Measurements from ENCODE around the gene RASSF4.

The RASSF4 gene

DNA sequence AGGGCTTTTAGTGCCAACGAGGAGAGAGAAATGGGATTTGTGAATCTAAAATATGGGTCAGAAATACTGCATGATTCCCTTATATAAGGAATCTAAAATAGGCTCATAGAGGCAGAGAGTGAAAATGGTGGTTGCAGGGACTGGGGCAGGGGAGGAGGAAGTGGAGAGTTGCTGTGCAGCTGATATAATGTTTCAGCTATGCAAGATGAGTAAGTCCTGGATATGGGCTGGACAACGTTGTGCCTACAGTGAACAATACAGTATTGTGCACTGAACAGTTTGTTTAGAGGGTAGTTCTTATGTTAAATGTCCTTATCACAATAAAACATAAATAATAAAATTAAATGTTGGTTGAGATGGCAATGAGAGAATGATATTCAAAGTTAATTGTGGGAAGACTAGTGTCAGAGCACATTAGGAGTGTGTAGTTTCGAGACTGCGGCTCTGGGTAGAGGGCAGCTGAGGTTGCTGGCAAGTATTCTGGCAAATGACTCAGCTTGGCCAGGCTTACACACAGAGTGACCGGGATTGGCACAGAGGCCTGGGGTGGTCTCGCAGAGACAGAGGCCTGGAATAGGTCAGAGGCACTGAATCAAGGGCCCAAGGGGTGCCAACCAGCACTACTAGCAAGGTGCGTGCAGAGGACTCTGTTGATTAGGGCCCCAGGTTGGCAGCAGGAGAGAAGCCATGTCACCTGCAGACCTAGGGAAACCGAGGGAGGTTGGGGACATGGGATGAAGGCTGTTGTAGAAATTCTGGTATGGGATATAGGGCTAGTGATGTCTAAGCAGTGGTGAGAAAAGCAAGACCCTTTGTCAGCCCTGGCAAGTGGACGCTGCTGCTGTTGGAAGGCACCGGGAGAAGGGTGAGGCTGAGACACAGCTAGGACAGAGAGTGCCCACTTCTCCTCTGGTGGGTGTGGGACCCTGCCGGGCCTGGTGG lies 21.8 kb downstream of the RASSF4 start:
- H3K4me3 ChIP-seq = no peak overlapping the region
- H3K27ac ChIP-seq = peak overlapping the region in 19 of 21 experiments; percentile 2 to 89 (median 67)

DNA sequence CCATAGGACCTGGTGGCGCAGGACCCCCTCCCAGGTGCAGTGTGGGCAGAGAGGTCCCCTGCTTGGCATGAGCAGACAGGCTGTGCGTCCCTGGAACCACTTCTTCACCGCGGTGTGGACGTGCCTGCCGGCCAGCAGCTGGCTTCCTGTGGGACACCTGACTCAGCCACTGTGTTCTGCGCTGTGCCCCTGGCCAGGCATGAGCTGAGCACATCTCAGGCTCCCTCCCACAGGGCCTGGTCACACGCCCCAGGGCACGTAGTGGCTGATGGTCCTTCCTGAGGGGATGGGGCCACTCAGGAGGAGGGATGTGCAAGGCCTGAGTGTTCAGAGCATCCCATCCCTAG lies 22.5 kb downstream of the RASSF4 start:
- Histone ChIP-seq H3K4me3 (no peak overlapping the region), H3K27ac (peak overlapping the region in 18 of 21 experiments; percentile 2 to 89 (median 68))

DNA sequence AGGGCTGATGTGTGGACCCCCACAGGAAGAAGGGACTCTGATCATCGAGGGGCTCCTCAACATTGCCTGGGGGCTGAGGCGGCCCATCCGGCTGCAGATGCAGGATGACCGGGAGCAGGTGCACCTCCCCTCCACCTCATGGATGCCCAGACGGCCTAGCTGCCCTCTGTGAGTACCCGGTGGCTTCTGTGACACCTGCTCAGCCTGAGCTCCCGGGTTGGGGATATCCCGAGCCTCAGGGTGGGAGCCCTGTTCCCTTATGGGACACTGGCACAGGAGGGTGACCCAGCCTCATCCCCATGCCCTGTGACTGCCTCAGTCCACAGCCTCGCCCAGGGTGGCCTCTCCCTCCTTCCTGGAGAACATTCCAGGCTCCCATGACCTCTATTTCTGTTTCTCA lies 22.9 kb downstream of the RASSF4 start:
- no peak overlapping the region for H3K4me3 ChIP-seq
- peak overlapping the region in 8 of 21 experiments; percentile 10 to 89 (median 73) for H3K27ac ChIP-seq

DNA sequence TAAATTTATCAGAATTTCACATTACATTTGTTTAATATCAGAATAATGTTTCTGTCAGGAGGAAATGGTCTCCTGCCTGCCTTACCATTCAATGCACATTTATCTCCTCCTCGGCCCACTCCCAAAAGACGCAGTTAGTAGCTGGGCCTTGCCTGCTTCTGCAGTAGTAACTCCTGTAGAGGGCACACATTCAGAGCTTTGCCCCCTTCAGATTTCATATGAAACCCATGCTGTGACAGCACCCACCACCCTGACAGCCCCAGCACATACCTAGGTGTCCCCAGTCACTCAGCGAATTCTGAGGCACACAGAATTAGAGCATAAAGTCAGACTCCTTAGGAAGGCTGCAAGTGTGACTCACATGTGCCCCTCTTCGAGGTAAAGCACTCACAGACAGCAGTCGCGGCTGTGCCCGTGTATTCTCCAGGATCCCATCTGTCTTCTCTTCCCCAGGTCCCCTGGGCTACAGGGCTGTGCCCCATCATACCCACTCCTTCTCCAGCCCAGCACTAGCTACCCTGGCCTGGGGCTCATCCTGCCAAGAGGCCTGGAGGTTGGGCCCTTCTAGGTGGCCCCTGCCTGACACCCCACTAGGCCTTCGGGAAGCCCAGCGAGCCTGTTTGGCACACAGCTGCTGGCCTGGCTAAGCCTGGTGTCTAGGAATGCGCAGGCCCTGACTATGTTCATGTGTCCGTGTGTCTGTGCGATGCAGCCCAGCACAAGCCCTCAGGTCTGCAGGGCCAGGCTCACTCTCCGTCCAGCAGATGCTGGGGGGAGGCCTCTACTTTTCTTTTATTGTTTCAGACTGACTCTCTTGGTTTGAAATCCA lies 23.7 kb downstream of the RASSF4 start:
- peak overlapping the region in 2 of 21 experiments; percentile 35 to 89 for H3K27ac ChIP-seq
- H3K4me3 ChIP-seq = no peak overlapping the region

DNA sequence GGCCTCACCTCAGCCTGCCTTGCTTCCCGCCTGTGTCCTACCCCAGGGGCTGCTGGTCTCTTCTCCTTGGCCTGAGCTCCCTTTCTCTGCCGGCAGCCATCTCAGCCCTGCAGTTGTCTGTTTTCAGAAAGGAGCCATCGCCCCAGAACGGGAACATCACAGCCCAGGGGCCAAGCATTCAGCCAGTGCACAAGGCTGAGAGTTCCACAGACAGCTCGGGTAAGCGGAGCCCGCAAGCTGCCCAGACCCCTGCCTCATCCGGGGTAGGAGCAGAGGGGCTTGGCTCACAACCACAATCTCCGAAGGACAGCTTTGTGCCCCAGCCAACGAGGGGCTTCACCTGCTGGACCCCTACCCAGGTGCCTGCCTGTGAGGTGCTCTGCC lies 24.3 kb downstream of the RASSF4 start:
- peak overlapping the region in 1 of 21 experiments; percentile 38 for H3K27ac ChIP-seq
- H3K4me3 ChIP-seq = no peak overlapping the region

DNA sequence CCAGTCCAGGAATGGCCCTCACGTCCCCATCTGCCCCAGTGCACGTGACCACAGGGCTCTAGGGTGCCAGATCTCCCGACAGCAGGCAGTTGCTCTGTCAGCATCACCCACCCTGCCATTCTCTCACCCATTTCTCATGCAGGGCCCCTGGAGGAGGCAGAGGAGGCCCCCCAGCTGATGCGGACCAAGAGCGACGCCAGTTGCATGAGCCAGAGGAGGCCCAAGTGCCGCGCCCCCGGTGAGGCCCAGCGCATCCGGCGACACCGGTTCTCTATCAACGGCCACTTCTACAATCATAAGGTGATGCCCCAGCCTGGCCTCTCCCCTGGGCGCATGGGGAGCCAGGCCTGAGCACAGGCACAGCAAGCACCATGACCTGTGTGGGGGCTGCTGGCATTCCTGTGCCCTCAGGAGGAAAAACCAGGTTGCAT lies 25.1 kb downstream of the RASSF4 start:
- H3K4me3 ChIP-seq = no peak overlapping the region
- peak overlapping the region in 4 of 21 experiments; percentile 32 to 40 (median 36) for H3K27ac ChIP-seq

DNA sequence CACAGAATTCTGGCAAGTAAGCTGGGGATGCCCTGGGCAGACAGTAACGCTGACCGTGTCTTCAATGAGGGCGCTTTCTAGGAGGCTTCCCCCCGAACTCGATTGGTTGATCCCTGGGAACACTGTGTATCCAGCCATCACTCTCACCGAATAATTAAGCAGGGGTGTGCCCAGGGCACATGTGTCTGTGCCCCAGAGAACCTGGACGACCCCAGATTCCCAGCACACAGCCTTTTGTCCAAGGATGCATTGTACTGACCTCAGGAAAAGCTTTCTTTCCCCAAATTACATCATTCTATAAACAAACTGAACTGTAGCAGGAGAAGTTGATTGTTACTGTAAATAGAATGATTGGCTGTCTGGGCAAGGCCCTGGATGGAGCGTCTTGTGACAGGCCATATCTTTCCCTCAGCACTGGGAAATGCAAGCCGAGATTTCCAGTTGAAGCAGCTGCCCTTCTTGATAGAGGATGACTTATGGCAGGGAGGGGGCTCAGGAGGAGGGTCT lies 25.6 kb downstream of the RASSF4 start:
- no peak overlapping the region for H3K4me3 ChIP-seq

DNA sequence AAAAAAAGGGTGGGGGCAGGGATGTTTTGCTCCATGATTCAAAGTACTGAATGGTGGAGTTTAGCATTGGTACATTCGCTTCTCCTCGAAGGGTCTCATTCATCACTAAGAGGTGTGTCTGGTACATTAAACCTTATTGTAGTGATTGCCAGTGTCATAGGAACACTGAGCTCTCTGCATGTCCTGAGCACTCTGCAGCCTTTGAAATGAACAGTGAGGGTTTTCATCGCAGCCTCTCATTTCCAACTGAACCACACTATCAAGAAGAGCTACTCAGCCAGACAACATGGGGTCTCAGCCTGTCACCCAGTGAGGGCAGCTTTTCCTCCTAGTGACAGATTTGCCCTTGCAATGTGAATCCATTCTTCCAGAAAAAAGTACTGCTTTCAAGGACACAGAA lies 26.6 kb downstream of the RASSF4 start:
- H3K27ac ChIP-seq = peak overlapping the region in 3 of 21 experiments; percentile 14 to 55 (median 19)
- no peak overlapping the region for H3K4me3 ChIP-seq

More for the DNA sequence above, 25.6 kb downstream of the RASSF4 start:
- H3K27ac ChIP-seq = peak overlapping the region in 4 of 21 experiments; percentile 32 to 55 (median 38)

DNA sequence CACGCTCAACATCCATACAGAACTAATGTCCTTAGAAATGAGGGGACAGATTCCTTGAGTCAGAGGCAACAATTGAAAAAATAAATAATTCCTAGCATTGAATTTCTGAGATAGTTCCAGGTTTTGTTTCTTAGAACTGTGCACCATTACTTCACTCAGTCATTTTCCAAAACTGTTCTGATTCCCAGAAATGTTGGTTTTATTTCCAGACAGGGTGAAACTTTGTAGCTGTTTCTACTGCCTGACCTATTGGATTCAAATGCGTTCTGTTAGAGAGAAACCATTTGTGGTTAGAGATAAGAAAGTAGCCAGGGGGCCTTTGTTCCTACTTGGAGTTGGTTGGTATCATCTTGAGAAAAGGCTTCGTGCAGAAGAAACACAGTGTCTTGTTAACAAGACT lies 27.1 kb downstream of the RASSF4 start:
- Histone ChIP-seq H3K27ac (no peak overlapping the region), H3K4me3 (no peak overlapping the region)

DNA sequence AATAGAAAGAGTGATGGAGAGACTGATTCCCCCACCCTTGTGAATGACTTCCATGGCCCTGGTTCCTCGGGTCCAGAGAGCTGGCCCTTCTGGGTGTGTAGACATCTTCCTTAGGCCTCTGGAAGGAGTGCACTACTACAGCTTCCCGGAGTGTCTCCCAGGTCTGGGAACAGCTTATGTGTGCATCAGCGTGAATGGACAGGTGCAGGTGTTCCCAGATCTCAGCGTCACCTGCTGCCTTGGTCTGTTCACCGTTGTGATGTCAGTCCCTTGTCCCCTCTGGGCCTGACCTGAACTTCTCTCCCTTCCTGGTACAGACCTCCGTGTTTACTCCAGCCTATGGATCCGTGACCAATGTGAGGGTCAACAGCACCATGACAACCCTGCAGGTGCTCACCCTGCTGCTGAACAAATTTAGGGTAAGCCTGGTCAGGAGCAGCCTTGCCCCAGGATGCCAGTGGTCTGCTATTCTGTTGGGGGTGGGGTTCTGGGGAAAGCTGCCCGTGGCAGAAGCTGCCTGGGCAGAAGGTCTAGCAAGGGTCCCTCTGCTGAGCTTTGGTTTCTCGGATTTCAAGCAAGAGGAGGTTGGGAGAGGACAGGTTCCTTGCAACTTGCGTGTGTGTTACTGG lies 29.5 kb downstream of the RASSF4 start:
- H3K27ac ChIP-seq = no peak overlapping the region

DNA sequence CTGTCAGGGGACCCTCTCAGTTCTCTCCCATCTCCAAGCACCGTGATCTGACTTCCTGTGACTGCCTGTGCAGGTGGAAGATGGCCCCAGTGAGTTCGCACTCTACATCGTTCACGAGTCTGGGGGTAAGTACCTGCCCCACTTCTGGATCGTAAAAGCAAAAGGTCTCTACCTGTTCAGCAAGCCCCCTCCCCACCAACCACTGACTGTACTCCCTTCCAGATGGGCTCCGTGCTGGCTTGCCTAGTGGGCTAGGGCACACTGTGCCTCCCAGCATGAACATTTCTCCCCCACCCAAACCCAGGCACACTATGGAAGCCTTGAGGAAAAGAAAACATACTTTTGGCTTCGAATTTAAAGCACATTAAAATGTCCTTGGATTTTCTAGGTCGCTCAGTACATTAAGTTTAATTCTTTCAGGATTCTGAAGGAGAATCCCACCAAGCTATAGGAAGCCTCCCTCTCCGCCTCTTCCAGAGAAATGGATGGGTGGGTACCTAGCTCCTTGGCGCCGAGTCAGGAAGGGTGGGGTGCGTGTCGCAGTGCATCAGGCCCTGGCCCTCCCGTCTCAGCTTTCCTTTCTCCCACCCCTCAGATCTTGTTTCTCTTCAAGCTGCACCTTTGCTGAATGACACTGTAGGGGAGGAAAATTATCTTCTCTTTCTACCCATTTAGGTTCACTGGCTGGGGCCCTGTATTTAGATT lies 30.1 kb downstream of the RASSF4 start:
- no peak overlapping the region for H3K27ac ChIP-seq
- no peak overlapping the region for H3K4me3 ChIP-seq

More for the DNA sequence above, 29.5 kb downstream of the RASSF4 start:
- H3K4me3 ChIP-seq = no peak overlapping the region

DNA sequence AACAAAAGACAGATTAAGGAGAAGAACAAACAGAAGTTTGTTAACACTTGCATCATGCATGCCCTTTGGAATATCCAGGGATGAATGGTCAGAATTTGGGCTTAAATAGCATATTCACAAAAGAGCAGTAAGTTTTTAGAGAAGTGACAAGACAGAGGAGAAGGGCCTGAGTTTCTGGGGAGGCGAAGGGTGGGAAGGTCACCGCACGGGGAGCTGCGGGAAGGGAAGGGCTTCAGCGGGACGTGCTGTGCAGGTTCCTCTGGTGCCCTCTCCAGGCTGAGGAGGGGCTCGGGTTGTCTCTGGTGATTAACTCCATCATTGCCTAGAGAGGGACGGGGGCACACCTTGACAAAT lies 30.7 kb downstream of the RASSF4 start:
- H3K27ac ChIP-seq = no peak overlapping the region
- H3K4me3 ChIP-seq = no peak overlapping the region

DNA sequence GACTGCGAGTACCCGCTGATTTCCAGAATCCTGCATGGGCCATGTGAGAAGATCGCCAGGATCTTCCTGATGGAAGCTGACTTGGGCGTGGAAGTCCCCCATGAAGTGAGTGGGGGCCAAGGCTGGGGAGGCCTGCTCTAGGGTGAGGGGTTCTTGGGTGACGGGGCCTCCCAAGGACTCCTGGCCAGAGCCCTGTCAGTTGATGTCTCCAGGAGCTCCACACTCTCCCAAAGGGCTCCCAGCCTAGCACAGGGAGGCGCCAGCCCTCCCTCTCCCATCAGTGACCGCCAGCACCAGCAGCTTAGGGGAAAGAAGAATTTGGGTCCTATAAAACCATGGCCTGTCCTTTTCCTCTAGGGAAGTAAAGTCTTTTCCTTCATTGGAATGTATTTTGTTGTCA lies 31.4 kb downstream of the RASSF4 start:
- Histone ChIP-seq H3K27ac (no peak overlapping the region), H3K4me3 (no peak overlapping the region)

DNA sequence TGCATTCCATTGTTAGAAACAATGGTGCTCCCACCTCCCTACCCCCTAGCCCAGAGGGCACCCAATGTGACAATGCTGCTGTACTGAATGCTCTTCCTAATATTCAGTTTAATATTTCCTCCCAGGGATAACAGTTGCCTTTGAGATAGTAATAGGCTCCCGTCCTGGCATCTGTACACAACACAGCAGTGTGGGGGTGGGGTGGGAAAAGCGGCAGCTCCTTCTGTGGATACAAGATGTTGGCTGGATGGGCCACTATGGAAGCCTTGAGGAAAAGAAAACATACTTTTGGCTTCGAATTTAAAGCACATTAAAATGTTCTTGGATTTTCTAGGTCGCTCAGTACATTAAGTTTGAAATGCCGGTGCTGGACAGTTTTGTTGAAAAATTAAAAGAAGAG lies 32.0 kb downstream of the RASSF4 start:
- Histone ChIP-seq H3K4me3 (no peak overlapping the region), H3K27ac (no peak overlapping the region)

DNA sequence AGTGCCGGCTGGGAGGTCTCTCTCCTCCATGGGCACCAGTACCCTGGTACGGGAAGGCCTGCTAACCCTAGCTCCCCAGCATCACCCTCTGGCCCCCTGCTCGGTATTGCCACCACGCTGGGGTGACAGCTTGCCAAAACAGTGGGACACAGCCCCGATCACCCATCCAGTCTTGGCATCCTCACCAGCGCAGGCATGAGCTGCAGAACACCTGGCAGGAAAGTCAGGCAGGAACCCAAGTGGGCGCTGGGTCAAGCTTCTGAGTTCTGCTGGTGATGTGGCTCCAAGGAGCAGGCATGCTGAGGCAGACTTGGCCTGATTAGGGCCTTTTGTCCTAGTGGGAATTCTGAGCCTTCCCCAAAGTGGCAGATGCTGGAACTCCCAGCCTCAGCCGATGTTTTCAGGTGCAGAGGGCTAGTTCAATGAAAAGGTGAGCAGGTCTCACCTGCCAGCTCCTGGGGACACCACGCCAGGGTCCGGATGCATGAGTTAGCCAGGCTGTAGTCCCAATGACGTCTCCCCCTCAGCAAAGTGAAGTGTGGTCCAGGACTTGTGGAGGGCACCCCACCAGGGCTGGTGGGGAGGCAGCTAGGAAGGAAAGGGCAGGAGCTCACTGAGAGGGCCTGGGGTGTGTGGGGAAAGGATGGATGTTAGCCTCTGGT lies 32.6 kb downstream of the RASSF4 start:
- no peak overlapping the region for H3K27ac ChIP-seq

DNA sequence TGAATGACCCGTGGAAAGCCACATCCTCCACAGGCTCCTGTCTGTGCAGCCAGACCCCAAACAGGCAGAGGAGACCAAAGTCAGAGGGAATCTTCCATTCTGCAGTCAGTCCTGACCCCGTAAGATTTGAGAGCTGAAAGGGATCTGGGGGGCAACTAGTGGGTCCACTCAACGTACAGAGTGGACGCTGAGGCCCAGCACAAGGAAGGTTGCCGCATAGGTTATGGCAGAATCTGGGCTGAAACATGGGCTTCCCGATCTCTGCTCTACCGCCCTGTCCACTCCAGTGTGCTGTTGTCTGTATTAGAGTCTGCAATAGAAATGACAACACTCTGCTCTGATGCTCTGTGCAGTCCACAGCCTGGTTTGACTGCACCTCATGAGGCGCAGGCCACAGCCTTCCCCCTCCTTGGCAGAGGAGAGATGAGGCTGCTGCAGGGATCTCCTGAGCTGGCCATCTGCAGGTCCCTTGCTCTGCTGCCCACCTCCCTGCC lies 33.2 kb downstream of the RASSF4 start:
- Histone ChIP-seq H3K4me3 (no peak overlapping the region), H3K27ac (no peak overlapping the region)

More for the DNA sequence above, 32.6 kb downstream of the RASSF4 start:
- H3K4me3 ChIP-seq = no peak overlapping the region

DNA sequence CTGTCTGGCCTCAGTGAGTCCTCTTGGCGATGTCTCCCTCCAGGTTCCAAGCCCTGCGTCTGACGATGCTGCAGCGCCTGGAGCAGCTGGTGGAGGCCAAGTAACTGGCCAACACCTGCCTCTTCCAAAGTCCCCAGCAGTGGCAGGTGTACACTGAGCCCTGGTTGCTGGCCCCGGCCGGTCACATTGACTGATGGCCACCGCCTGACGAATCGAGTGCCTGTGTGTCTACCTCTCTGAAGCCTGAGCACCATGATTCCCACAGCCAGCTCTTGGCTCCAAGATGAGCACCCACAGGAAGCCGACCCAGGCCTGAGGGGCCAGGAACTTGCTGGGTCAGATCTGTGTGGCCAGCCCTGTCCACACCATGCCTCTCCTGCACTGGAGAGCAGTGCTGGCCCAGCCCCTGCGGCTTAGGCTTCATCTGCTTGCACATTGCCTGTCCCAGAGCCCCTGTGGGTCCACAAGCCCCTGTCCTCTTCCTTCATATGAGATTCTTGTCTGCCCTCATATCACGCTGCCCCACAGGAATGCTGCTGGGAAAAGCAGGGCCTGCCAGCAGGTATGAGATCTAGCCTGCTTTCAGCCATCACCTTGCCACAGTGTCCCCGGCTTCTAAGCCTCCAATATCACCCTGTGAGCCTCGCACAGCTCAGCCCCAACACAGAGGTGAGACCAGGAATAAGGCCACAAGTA lies 33.8 kb downstream of the RASSF4 start:
- Histone ChIP-seq H3K27ac (no peak overlapping the region), H3K4me3 (no peak overlapping the region)
